SU-DHL-6 (cell line): Measurements from ENCODE around the gene ZNF283.

Experiments used
- H2AFZ ChIP-seq: fragments of 200-600 bp; sonication (generic); 2 replicates; pipeline ENCODE4 v1.6.1; 2014; ENCODE audit warnings: low read depth, mild to moderate bottlenecking, moderate library complexity, mixed read lengths, antibody characterized with exemption, low read length; ENCODE audit not compliant: severe bottlenecking
- H3F3A ChIP-seq: fragments of 200-600 bp; shearing (Covaris generic); 2 replicates; pipeline ENCODE4 v1.6.0; 2016; ENCODE audit warnings: antibody characterized with exemption, mild to moderate bottlenecking; ENCODE audit not compliant: insufficient read depth
- H3K27ac ChIP-seq: fragments of 200-600 bp; sonication (generic); 2 replicates; pipeline ENCODE4 v1.5.1; 2016; ENCODE audit warnings: low read depth, mild to moderate bottlenecking, low read length, moderate library complexity, mixed read lengths
- H3K27me3 ChIP-seq: fragments of 200-600 bp; sonication (generic), shearing (Covaris generic); 2 replicates; pipeline ENCODE4 v1.6.0; 2014; ENCODE audit warnings: mild to moderate bottlenecking, low read length
- H3K36me3 ChIP-seq: fragments of 200-600 bp; sonication (generic); 2 replicates; pipeline ENCODE4 v1.6.1; 2014; ENCODE audit warnings: mild to moderate bottlenecking, low read length, mixed read lengths
- H3K4me2 ChIP-seq: fragments of 300-600, 200-600 bp; shearing (Covaris generic), sonication (generic); 2 replicates; pipeline ENCODE4 v1.6.0; 2014; ENCODE audit warnings: low read length, low read depth, mild to moderate bottlenecking; ENCODE audit not compliant: poor library complexity, severe bottlenecking
- H3K4me3 ChIP-seq: fragments of 200-600 bp; sonication (generic); 2 replicates; pipeline ENCODE4 v1.5.1; 2014; ENCODE audit warnings: antibody characterized with exemption, low read length, mild to moderate bottlenecking, mixed read lengths; ENCODE audit not compliant: insufficient read depth, poor library complexity, severe bottlenecking
- H3K79me2 ChIP-seq: fragments of 200-600 bp; sonication (generic); 2 replicates; pipeline ENCODE4 v1.6.1; 2014; ENCODE audit warnings: mild to moderate bottlenecking, low read length, moderate library complexity; ENCODE audit not compliant: insufficient read depth
- H3K9ac ChIP-seq: fragments of 200-600 bp; sonication (generic); 2 replicates; pipeline ENCODE4 v1.7.0; 2014; ENCODE audit warnings: mild to moderate bottlenecking, low read length
- H3K9me2 ChIP-seq: fragments of 200-600 bp; sonication (generic); replicated peaks from 2 replicates; pipeline ENCODE4 v1.6.1; 2014; ENCODE audit warnings: low read length; ENCODE audit not compliant: insufficient read depth
- H3K9me3 ChIP-seq: fragments of 200-600 bp; sonication (generic); 2 replicates; pipeline ENCODE4 v1.6.1; 2014; ENCODE audit warnings: low read length, mixed read lengths; ENCODE audit not compliant: insufficient read depth
- H4K20me1 ChIP-seq: fragments of 200-600 bp; sonication (generic); 2 replicates; pipeline ENCODE4 v1.6.1; 2014; ENCODE audit warnings: low read depth, mild to moderate bottlenecking, antibody characterized with exemption, low read length, moderate library complexity, mixed read lengths
- EZH2phosphoT487 ChIP-seq: fragments of 200-600 bp; sonication (generic), shearing (Covaris generic); conservative IDR thresholded peaks from 2 replicates; pipeline ENCODE4 v1.6.1; 2018; ENCODE audit warnings: mild to moderate bottlenecking, antibody characterized with exemption, low read length, moderate library complexity, mixed read lengths
- TF ChIP-seq, protein P1 (sequence below): fragments of 200-600 bp; sonication (generic); IDR thresholded peaks from one replicate; pipeline ENCODE4 v1.5.1; 2017; ENCODE audit warnings: antibody characterized with exemption, mild to moderate bottlenecking, low read length, moderate library complexity; ENCODE audit not compliant: insufficient read depth, poor library complexity, severe bottlenecking

The ZNF283 gene

DNA sequence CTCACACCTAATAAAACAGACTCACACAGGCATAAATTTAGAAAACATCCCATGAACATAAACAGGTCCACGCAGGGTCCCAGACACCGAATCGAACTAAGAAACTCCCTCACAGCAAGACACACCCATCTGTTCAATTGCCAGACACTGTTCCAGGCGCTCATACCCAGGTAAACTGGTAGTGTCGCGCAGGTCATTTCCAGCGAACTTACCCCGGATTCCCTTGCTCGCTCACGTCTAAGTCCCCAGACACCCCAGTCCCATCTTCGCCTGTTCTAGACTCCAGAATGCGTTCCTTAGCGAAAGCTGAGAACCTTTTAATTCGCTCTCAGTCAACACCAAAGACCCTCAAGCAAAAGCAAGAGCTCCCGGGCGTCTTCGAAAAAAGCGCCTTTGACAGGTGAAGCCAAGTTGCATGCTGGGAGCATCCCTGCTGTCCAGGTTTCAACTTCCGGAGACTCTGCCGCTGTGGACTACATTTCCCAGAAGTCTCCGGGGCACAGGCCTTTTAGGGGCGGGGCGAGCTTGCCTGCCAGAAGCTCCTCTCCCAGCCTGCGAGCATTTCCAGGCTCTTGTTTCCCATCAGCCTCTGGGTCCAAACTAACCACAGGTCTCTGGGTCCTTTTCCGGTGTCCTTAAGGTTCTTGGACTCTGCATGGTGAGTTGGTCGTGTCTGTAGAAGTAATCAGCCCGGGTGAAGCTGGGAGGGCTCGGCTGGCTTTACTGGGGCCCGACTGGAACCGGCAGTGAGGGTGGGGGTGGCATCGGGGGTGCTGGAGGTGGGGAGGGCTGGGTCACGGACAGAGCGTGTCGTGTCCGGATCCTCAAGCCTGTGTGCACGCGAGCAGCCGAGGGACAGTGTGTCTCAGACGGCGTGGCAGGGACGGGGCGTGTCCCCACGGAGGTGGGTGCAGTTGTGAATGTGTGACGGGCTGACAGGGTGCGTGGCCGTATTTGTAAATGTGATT lies at the start of gene ZNF283:
TSS of gene ZNF283 (plus strand) at position 535 of the 968 bp plus-strand sequence. CDS start 6,184 bp downstream, outside the sequence.
- TF ChIP-seq, protein P1, sequence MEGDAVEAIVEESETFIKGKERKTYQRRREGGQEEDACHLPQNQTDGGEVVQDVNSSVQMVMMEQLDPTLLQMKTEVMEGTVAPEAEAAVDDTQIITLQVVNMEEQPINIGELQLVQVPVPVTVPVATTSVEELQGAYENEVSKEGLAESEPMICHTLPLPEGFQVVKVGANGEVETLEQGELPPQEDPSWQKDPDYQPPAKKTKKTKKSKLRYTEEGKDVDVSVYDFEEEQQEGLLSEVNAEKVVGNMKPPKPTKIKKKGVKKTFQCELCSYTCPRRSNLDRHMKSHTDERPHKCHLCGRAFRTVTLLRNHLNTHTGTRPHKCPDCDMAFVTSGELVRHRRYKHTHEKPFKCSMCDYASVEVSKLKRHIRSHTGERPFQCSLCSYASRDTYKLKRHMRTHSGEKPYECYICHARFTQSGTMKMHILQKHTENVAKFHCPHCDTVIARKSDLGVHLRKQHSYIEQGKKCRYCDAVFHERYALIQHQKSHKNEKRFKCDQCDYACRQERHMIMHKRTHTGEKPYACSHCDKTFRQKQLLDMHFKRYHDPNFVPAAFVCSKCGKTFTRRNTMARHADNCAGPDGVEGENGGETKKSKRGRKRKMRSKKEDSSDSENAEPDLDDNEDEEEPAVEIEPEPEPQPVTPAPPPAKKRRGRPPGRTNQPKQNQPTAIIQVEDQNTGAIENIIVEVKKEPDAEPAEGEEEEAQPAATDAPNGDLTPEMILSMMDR: no peak
- TF ChIP-seq EZH2phosphoT487: no peak
- Histone ChIP-seq H3K36me3 (peaks cover 10% of the 10 kb centered on the region; the same call in 1 of the 2 replicates), H3K27ac (no peak within 1 kb of the TSS), H3K9me3 (no peaks in the 10 kb centered on the region), H3K79me2 (no peaks in the 10 kb centered on the region), H2AFZ (peak within 1 kb of the TSS; percentile 99), H3K9me2 (no peaks in the 10 kb centered on the region), H3K27me3 (no peaks in the 10 kb centered on the region), H3K4me2 (peak within 1 kb of the TSS; percentile 54), H3F3A (no peaks in the 10 kb centered on the region), H3K4me3 (peak within 1 kb of the TSS; percentile 65), H4K20me1 (no peaks in the 10 kb centered on the region), H3K9ac (peak within 1 kb of the TSS; percentile 59)

DNA sequence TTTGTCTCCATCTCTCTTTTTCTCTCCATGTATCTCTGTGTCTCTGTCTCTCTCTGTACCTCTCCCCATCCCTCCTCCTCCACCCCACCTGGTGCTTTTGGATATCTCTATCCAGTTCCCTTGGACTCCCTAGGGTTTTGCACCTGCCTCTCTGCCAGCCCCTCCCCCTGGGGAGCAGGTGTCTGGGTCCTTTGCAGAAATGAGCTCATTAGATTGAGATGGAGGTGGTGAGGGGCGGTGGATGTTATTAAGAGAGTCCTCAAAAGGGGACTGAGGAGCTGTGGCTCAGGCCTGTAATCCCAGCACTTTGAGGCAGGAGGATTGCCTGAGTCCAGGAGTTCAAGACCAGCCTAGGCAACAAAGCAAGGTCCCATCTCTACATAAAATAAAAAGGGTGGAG lies 48.5 kb upstream of the ZNF283 start:
- no peak for TF ChIP-seq EZH2phosphoT487
- TF ChIP-seq, protein P1: no peak
- peaks cover 57% of the 10 kb centered on the region for H3K79me2 ChIP-seq
- H3K4me2 ChIP-seq: peak overlapping the region; percentile 96
- no peak overlapping the region for H2AFZ ChIP-seq
- H3F3A ChIP-seq: peaks cover 31% of the 10 kb centered on the region
- H3K27ac ChIP-seq: peak overlapping the region; percentile 97
- peak overlapping the region; percentile 79 for H3K9ac ChIP-seq
- H3K27me3 ChIP-seq: no peaks in the 10 kb centered on the region
- H3K9me2 ChIP-seq: no peaks in the 10 kb centered on the region
- H4K20me1 ChIP-seq: no peaks in the 10 kb centered on the region
- peak overlapping the region; percentile 85 for H3K4me3 ChIP-seq
- H3K9me3 ChIP-seq: no peaks in the 10 kb centered on the region
- H3K36me3 ChIP-seq: no peaks in the 10 kb centered on the region

DNA sequence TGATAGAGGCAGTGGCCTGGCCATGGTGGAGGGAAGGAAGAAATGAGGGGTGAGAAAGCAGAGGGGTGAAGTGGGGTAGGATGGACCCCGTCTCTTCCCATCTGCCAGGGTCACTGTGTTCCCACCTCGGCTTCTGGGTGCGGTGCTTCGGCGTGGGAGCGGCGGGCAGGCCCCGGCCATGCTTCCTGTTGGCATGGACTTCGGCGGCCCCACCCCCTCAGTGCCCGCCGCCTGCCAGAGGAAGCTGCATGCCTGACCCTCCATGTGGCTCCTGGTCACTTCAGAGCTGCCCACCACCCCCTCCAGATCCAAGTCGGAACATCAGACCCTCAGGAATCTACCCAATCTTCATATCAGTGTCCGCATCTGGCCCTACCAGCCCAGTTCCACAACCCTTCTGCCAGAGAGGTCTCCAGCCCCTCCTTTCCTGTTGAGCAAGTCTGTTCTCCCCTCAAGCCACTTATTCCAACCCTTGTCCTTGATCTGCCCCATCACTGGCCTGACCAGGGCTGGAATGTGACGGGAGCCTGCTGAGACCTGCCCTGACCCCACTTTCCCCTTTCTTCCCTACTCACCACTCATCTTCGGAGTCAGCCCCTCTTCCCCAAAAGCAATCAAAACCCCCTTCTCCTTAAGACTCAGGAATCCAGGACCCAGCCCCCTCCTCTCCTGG lies 47.8 kb upstream of the ZNF283 start:
- peak overlapping the region; percentile 85 for H3K4me3 ChIP-seq

More for the DNA sequence above, 47.8 kb upstream of the ZNF283 start:
- H3K9ac ChIP-seq: peak overlapping the region; percentile 79
- no peak for TF ChIP-seq EZH2phosphoT487
- TF ChIP-seq, protein P1: no peak
- H3K27ac ChIP-seq: peak overlapping the region; percentile 97
- peaks cover 37% of the 10 kb centered on the region for H3F3A ChIP-seq
- H4K20me1 ChIP-seq: no peaks in the 10 kb centered on the region
- no peaks in the 10 kb centered on the region for H3K27me3 ChIP-seq
- peak overlapping the region; percentile 96 for H3K4me2 ChIP-seq
- H3K36me3 ChIP-seq: no peaks in the 10 kb centered on the region
- H2AFZ ChIP-seq: no peak overlapping the region
- peaks cover 55% of the 10 kb centered on the region for H3K79me2 ChIP-seq
- H3K9me3 ChIP-seq: no peaks in the 10 kb centered on the region
- no peaks in the 10 kb centered on the region for H3K9me2 ChIP-seq
